GM12878 (cell line): ENCODE data around the gene PPP4R4. TPM values are rescaled to one million over a fixed set of nuclear protein-coding genes. Genes with fewer than 3 reads are reported as not detected.

Experiments
- ATAC-seq: fragments of 200-7000 bp; cut with Tn5 transposase; 3 replicates; pipeline ENCODE4 v1.9.1; 2020; ENCODE audit warnings: mild to moderate bottlenecking, moderate library complexity
- BruUV-seq: library from RNA; stranded (reverse); fragments of 400-500 nt; replicated peaks from 2 replicates; lab custom pipeline; 2021; lab: Mats Ljungman, UMichigan
- CTCF ChIA-PET: fragments of 300-600 bp; sonication (Branson Sonifier 250); formaldehyde crosslinking; extraction: SDS; loops from one replicate; lab custom pipeline; 2021; ENCODE audit warnings: inconsistent platforms; lab: Yijun Ruan, JAX
- POLR2A ChIA-PET: fragments of 350-600 bp; formaldehyde crosslinking; extraction: SDS; loops from one replicate; lab custom pipeline; 2021; ENCODE audit warnings: inconsistent platforms; lab: Charles Lee
- RAD21 ChIA-PET: fragments of 300-600 bp; sonication (Branson Sonifier 250); formaldehyde crosslinking; loops from one replicate; lab custom pipeline; 2023; ENCODE audit warnings: antibody characterized with exemption; ENCODE audit not compliant: unreplicated experiment; lab: Charles Lee
- SMC1A ChIA-PET: fragments of 300-600 bp; sonication (Branson Sonifier 250); formaldehyde crosslinking; loops from one replicate; lab custom pipeline; 2023; ENCODE audit not compliant: unreplicated experiment, uncharacterized antibody; lab: Charles Lee
- DNase-seq: peaks from one replicate; pipeline ENCODE4 v3.0.0-alpha.2; 2011; ENCODE audit warnings: low read depth, low spot score
- FAIRE-seq: peaks from 3 replicates; lab custom pipeline; 2011; peaks lifted over from hg19 to GRCh38; lab: Jason Lieb, UNC
- H2AFZ ChIP-seq: 2 replicates; pipeline ENCODE4 v1.6.0; 2011; ENCODE audit warnings: low read depth, low read length, control low read depth; ENCODE audit not compliant: control insufficient read depth
- H3K27ac ChIP-seq: 2 replicates; pipeline ENCODE4 v1.5.1; 2011; ENCODE audit warnings: control low read depth; ENCODE audit not compliant: control insufficient read depth, insufficient read depth
- H3K27me3 ChIP-seq, 2 experiments: replicated peaks in 1 of 2; 2 replicates each; pipeline versions ENCODE4 v1.6.0 to v1.6.1; 2011; ENCODE audit warnings: low read length in 1 of 2; ENCODE audit not compliant: control insufficient read depth in 2 of 2, insufficient read depth in 2 of 2
- H3K36me3 ChIP-seq, 2 experiments: 2 replicates each; pipeline ENCODE4 v1.5.1; 2011; ENCODE audit warnings: low read length in 1 of 2; ENCODE audit not compliant: control insufficient read depth in 2 of 2, insufficient read depth in 2 of 2
- H3K4me1 ChIP-seq: 2 replicates; pipeline ENCODE4 v1.6.1; 2011; ENCODE audit warnings: mild to moderate bottlenecking, low read length, moderate library complexity, mixed read lengths; ENCODE audit not compliant: control insufficient read depth, insufficient read depth
- H3K4me2 ChIP-seq: 2 replicates; pipeline ENCODE4 v1.6.0; 2011; ENCODE audit warnings: control low read depth; ENCODE audit not compliant: control insufficient read depth, insufficient read depth
- H3K4me3 ChIP-seq: fragments of 200-600 bp; sonication (generic); 2 replicates; pipeline ENCODE4 v1.5.1; 2016
- H3K79me2 ChIP-seq: 2 replicates; pipeline ENCODE4 v1.6.0; 2011; ENCODE audit warnings: low read length; ENCODE audit not compliant: control insufficient read depth, insufficient read depth
- H3K9ac ChIP-seq: 2 replicates; pipeline ENCODE4 v1.8.0; 2011; ENCODE audit warnings: low read length, control low read depth, mixed read lengths; ENCODE audit not compliant: control insufficient read depth, insufficient read depth
- H3K9me3 ChIP-seq: replicated peaks from 3 replicates; pipeline ENCODE4 v1.5.1; 2011; ENCODE audit warnings: mild to moderate bottlenecking, low read length; ENCODE audit not compliant: control insufficient read depth, insufficient read depth
- H4K20me1 ChIP-seq: 2 replicates; pipeline ENCODE4 v1.6.0; 2011; ENCODE audit not compliant: control insufficient read depth, insufficient read depth
- BCL11A ChIP-seq: IDR thresholded peaks from 2 replicates; pipeline ENCODE4 v1.6.1; 2011; ENCODE audit warnings: low read depth, low read length
- RBBP5 ChIP-seq: fragments of 200-600 bp; sonication (generic); conservative IDR thresholded peaks from 2 replicates; pipeline ENCODE4 v1.6.1; 2016
- SMARCA5 ChIP-seq: fragments of 450-650 bp; IDR thresholded peaks from 2 replicates; pipeline ENCODE4 v1.6.1; 2017; ENCODE audit warnings: mild to moderate bottlenecking
- SUPT20H ChIP-seq: IDR thresholded peaks from 2 replicates; pipeline ENCODE4 v1.6.1; 2011; ENCODE audit warnings: low read depth, mild to moderate bottlenecking, low read length, moderate library complexity, borderline replicate concordance; ENCODE audit not compliant: control insufficient read depth
- ZNF592 ChIP-seq: fragments of 450-650 bp; IDR thresholded peaks from 2 replicates; pipeline ENCODE4 v1.6.1; 2017; ENCODE audit warnings: mild to moderate bottlenecking, moderate library complexity
- WGBS: methylation state at CpG from one replicate; pipeline ENCODE4 v1.1.6; 2016; ENCODE audit warnings: low lambda C conversion rate; ENCODE audit not compliant: insufficient replicate concordance, insufficient coverage; ENCODE audit errors: missing lambda C conversion rate; 5-methylcytosine and 5-hydroxymethylcytosine counted together
- in situ Hi-C: fragments of 300-500 bp; cut with MboI; formaldehyde crosslinking; loops from 9 replicates; pipeline ENCODE4 v1.14.3; 2018; ENCODE audit warnings: mixed read lengths
- intact Hi-C: fragments of 100-400 bp; cut with micrococcal nuclease; formaldehyde crosslinking; loops from one replicate; pipeline ENCODE4 v1.14.2; 2022; ENCODE audit not compliant: unreplicated experiment
- polyA plus RNA-seq, 11 experiments: library from polyadenylated mRNA; depleted of rRNA in 4 of 11; unstranded in 6 of 11; stranded (reverse) in 5 of 11; fragments of >200 nt; fragmentation: Nextera tagmentation in 4 of 11; fragmentation: Illumina TruSeq in 1 of 11; extraction: Ambion mirVana in 4 of 11; extraction: Trizol in 1 of 11; gene quantifications; 1 replicate in 1 of 11; 2 replicates in 10 of 11; pipeline versions ENCODE4 v1.2.1 to v1.2.3, GENCODE V29; 2011 to 2016; ENCODE audit warnings: inconsistent platforms in 2 of 11, missing spikeins in 2 of 11, low read depth in 1 of 11
- total RNA-seq, 4 experiments: library from RNA; depleted of rRNA in 3 of 4; stranded (reverse); fragments of >200 nt in 3 of 4; fragmentation: Illumina TruSeq in 1 of 4; extraction: Trizol in 1 of 4; gene quantifications; 2 replicates each; pipeline versions ENCODE4 v1.2.1 to v1.2.3, GENCODE V29; 2013 to 2021

Gene PPP4R4
- total and polyA plus RNA-seq, 10 of the 15 experiments (the other 5 are each of a cell fraction or from before 2014, with no cell fraction given) = 0.01 to 0.13 (median 0.08) TPM; not detected in 4

DNA sequence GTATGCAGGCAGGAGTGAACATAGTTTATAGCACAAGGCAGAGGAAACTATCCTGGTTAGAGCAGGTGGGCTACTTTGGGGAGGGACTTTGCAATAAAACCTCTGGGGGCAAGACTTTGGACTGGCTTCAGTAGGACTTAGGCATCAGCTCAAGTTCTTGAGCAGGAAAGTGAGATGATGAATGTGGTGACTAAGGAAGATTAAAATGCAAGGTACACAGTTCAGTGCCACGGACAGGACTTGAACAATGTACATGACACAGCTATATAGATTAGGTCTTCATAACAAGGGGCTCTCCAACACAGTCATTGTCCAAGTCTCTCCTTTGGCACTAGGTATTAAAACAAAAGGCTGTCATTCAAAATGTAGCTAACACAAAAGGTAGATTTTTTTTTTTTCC is 21.4 kb upstream of the PPP4R4 start:
- ChIA-PET POLR2A (no interaction called here), SMC1A (interaction anchor here (1.2 kb wide), 1 partner anchor 16 kb away, joined by 4 read pairs; no protein-coding TSS in a partner anchor), RAD21 (no interaction called here), CTCF (interaction anchor here (1.6 to 1.7 kb wide), 2 partner anchors 17 to 116 kb away, joined by 4 to 6 read pairs; no protein-coding TSS in a partner anchor)
- H3K27ac ChIP-seq = no peak overlapping the region
- WGBS = 0% methylated on average over 1 of the region's 1 CpG
- no peaks in the 10 kb centered on the region; a peak in 1 of 4 replicates for H3K27me3 ChIP-seq
- in situ Hi-C loops = no loop called here
- H4K20me1 ChIP-seq = no peaks in the 10 kb centered on the region
- H3K4me2 ChIP-seq = no peak overlapping the region
- BruUV-seq = no TSS peak
- no peaks in the 10 kb centered on the region for H3K79me2 ChIP-seq
- FAIRE-seq (no peak), DNase-seq (no peak), ATAC-seq (no peak)
- no peaks in the 10 kb centered on the region for H3K36me3 ChIP-seq
- intact Hi-C loops = no loop called here
- no peak overlapping the region for H3K4me3 ChIP-seq
- no peak overlapping the region for H2AFZ ChIP-seq
- H3K9ac ChIP-seq = no peak overlapping the region
- H3K9me3 ChIP-seq = no peaks in the 10 kb centered on the region; the same call in 1 of the 3 replicates
- TF ChIP-seq SMARCA5 = no peak
- TF ChIP-seq SUPT20H = no peak
- no peak for TF ChIP-seq BCL11A
- TF ChIP-seq RBBP5 = no peak
- no peak for TF ChIP-seq ZNF592
- H3K4me1 ChIP-seq = no peaks in the 10 kb centered on the region
